Naive B cell (primary cell): Measurements from ENCODE around the gene PRDX6. TPM values are rescaled to one million over a fixed set of nuclear protein-coding genes. Genes with fewer than 3 reads are reported as not detected.
"Not testable (repeated sequence)": the region's sequence is repeated elsewhere in the genome, so short reads cannot be mapped to it uniquely, and the experiment has no call there.

ENCODE experiments used
- ATAC-seq, 2 donors: fragments of 150-1000 bp; cut with Tn5 transposase; 2 replicates each; pipeline ENCODE4 v1.10.0; 2021; ENCODE audit warnings: low read depth in 2 of 2, mild to moderate bottlenecking in 2 of 2, moderate library complexity in 2 of 2
- DNase-seq: peaks from one replicate; pipeline ENCODE4 v3.0.0; 2022
- H3K27ac Mint-ChIP-seq, 6 donors: one replicate each; pipeline ENCODE4 v1.8.0; 2020 to 2022; ENCODE audit warnings: mild to moderate bottlenecking in 6 of 6, mixed read lengths in 6 of 6, moderate library complexity in 5 of 6, inconsistent platforms in 2 of 6
- H3K27me3 Mint-ChIP-seq, 3 donors: one replicate each; pipeline ENCODE4 v1.8.0; 2021 to 2022; ENCODE audit warnings: mixed read lengths in 3 of 3, mild to moderate bottlenecking in 1 of 3
- H3K36me3 Mint-ChIP-seq, 2 donors: one replicate each; pipeline ENCODE4 v1.8.0; 2020 to 2022; ENCODE audit warnings: mixed read lengths in 2 of 2, inconsistent platforms in 1 of 2, mild to moderate bottlenecking in 1 of 2
- H3K4me1 Mint-ChIP-seq, 3 donors: one replicate each; pipeline ENCODE4 v1.8.0; 2020 to 2022; ENCODE audit warnings: mixed read lengths in 3 of 3, inconsistent platforms in 1 of 3, mild to moderate bottlenecking in 1 of 3, moderate library complexity in 1 of 3
- H3K4me3 Mint-ChIP-seq, 8 donors: one replicate each; pipeline ENCODE4 v1.8.0; 2020 to 2022; ENCODE audit warnings: mild to moderate bottlenecking in 8 of 8, mixed read lengths in 8 of 8, moderate library complexity in 8 of 8, inconsistent platforms in 2 of 8
- H3K9me3 Mint-ChIP-seq, 7 donors: one replicate each; pipeline ENCODE4 v1.8.0; 2020 to 2022; ENCODE audit warnings: mixed read lengths in 7 of 7, mild to moderate bottlenecking in 5 of 7, inconsistent platforms in 2 of 7, moderate library complexity in 1 of 7
- polyA plus RNA-seq, 6 donors: library from polyadenylated mRNA; unstranded; fragments of 300-500 nt; fragmentation: Illumina TruSeq; gene quantifications; one replicate each; pipeline ENCODE4 v1.2.3, GENCODE V29; 2021; ENCODE audit warnings: low read depth in 6 of 6

The PRDX6 gene
- polyA plus RNA-seq, 6 donors from 2014 or later, result 93.7 to 143 (median 118) TPM

DNA sequence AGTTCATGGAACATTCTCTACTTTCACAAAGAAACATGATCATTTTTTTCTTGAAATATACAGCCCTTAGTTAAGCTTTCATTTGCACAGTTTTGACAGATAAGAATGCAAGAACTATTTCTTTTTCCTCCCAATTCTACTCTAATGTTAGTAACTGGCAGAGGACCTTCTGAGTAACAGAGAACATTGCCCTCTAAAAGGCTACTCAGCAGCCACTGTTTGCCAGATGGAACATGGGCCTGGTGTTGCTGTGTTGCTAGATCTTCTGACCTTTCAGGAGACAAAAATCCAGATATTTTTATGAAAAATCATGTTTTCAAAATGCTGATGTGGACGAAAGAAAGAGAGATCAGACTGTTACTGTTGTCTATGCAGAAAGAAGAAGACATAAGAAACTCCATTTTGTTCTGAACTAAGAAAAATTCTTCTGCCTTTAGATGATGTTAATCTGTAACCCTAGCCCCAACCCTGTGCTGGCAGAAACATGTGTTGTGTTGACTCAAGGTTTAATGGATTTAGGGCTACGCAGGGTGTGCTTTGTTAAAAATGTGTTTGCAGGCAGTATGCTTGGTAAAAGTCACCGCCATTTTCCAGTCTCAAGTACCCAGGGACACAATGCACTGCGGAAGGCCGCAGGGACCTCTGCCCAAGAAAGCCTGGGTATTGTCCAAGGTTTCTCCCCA lies 2.9 kb upstream of the PRDX6 start:
- H3K9me3 Mint-ChIP-seq, result peaks cover 4 to 27% (median 17%) of the 10 kb centered on the region in 7 donors

DNA sequence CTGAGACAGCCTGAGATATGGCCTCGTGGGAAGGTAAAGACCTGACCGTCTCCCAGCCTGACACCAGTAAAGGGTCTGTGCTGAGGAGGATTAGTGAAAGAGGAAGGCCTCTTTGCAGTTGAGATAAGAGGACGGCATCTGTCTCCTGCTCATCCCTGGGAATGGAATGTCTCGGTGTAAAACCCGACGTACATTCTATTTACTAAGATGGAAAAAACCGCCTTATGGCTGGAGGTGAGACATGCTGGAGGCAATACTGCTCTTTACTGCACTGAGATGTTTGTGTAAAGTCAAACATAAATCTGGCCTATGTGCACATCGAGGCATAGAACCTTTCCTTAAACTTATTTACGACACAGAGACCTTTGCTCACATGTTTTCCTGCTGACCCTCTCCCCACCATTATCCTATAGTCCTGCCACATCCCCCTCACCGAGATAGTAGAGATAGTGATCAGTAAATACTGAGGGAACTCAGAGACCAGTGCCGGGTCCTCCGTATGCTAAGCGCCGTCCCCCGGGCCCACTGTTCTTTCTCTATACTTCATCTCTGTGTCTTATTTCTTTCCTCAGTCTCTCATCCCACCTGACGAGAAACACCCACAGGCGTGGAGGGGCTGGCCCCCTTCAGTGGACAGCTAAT lies 2.2 kb upstream of the PRDX6 start:
- not testable (repeated sequence) for ATAC-seq, H3K27me3 Mint-ChIP-seq
- H3K9me3 Mint-ChIP-seq, result peaks cover 3 to 21% (median 13%) of the 10 kb centered on the region in 7 donors

More for the DNA sequence above, 2.9 kb upstream of the PRDX6 start:
- peaks cover 26 to 38% (median 33%) of the 10 kb centered on the region in 3 donors for H3K4me1 Mint-ChIP-seq
- DNase-seq (no peak), ATAC-seq (no peak)
- no peaks in the 10 kb centered on the region for H3K27me3 Mint-ChIP-seq
- peaks cover 17 to 18% of the 10 kb centered on the region in 2 donors for H3K36me3 Mint-ChIP-seq
- peak overlapping the region in 2 of 6 donors; percentile 69 to 94 for H3K27ac Mint-ChIP-seq
- H3K4me3 Mint-ChIP-seq, result peak overlapping the region in 1 of 8 donors; percentile 77

DNA sequence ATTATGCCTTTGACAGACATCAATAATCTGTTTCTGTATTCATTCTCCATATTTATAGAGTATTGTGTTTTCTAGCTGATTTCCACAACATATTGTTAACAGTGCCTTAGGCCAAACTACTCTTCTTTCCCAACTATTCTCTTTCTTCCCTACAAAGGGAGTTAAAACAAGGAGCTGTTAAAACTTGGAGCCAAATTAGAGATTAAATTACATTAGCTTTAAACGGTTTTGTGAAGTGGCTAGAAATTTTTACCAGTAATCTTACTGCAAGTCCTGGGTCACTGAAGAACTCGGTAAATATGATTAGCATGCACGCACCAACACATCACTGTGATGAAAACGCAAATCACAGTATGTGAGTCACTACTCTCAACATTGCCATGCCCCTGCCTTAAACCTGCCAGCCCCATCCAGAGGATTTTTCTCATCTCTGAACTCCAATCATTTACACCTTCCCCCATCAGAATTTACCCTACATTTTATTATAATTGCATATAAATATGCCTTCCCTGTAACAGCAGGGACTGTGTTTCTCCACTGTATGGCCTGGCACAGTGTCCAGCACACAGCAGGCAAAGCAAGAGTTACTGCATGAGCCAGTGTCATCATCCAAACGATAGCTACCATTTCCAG lies 1.5 kb upstream of the PRDX6 start:
- peaks cover 0 to 13% (median 6%) of the 10 kb centered on the region in 7 donors for H3K9me3 Mint-ChIP-seq
- H3K4me1 Mint-ChIP-seq, result peaks cover 36 to 44% (median 42%) of the 10 kb centered on the region in 3 donors
- H3K27ac Mint-ChIP-seq, result peak overlapping the region in 4 of 6 donors; percentile 65 to 96 (median 92)
- peaks cover 9% of the 10 kb centered on the region in 2 donors for H3K36me3 Mint-ChIP-seq
- no peak for DNase-seq
- no peak for ATAC-seq
- H3K27me3 Mint-ChIP-seq, result no peaks in the 10 kb centered on the region
- peak overlapping the region in 7 of 8 donors; percentile 27 to 97 (median 93) for H3K4me3 Mint-ChIP-seq

More for the DNA sequence above, 2.2 kb upstream of the PRDX6 start:
- Mint-ChIP-seq H3K4me1 (peaks cover 32 to 42% (median 40%) of the 10 kb centered on the region in 3 donors), H3K27ac (peak overlapping the region in 4 of 6 donors; percentile 39 to 92 (median 57)), H3K36me3 (peaks cover 14 to 15% of the 10 kb centered on the region in 2 donors), H3K4me3 (peak overlapping the region in 5 of 8 donors; percentile 5 to 77 (median 53))
- DNase-seq, result not testable (repeated sequence)

DNA sequence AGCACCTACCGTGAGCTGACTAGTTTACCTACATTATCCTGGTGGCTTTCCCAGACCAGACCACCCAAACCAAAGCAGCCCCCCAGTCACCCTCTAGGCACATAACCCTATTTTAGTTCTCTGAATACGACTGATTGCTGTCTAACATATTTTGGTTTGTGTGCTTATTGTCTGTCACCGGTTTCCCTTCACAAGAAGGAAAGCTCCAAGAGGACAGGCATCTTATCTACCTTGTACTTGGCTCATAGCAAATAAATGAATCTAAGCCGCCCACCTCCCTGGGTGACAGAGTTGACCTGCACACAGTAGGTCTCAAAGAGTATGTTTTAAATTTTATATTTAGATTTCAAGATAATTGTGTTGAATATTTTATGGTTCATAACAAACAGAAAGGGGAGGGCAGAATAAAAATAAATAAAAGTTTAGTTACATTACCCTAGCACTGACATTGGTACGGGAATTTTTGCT lies 904 bp upstream of the PRDX6 start:
- DNase-seq (no peak), ATAC-seq (no peak)
- Mint-ChIP-seq H3K9me3 (peaks cover 0 to 10% (median 6%) of the 10 kb centered on the region in 7 donors), H3K36me3 (peaks cover 9 to 10% of the 10 kb centered on the region in 2 donors), H3K4me3 (peak overlapping the region; percentile 89 to 97 (median 94)), H3K27ac (peak overlapping the region in 4 of 6 donors; percentile 87 to 96 (median 94)), H3K27me3 (no peaks in the 10 kb centered on the region), H3K4me1 (peaks cover 36 to 44% (median 42%) of the 10 kb centered on the region in 3 donors)

DNA sequence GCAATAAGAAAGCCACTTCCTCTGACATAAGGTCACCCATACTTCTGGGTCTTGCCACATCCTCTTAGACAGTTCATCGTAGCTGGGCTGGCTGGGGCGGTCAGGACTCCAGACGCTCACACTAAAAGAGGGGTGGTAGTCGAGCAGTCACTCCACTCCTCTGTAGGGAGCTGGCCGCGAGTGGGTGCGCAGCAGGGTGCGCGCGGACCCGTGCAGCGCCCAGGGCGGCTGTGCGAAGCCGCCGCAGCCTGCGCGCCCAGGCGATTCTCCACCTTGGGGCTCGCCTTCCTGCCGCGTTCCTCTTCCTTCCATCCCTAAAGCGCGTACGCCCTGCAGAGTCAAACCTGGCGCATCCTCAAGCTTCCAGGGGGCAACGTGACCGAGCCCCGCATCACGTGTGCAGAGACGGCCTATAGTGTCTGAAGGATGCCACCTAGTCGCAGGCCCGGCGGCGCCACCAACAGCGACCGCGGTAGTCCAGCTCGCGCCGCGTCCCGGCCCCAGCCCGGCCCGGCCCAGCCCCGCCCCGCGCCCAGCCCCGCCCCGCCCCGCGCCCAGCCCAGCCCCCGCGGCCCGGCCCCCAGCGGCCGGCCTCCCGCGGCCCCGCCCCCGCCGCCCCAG lies 360 bp upstream of the PRDX6 start:
- peak overlapping the region; percentile 83 to 96 (median 92) for H3K27ac Mint-ChIP-seq
- peaks cover 0 to 5% (median 1%) of the 10 kb centered on the region in 7 donors for H3K9me3 Mint-ChIP-seq
- DNase-seq (peak; percentile 80), ATAC-seq (peak; percentile 89 to 91)
- peaks cover 10% of the 10 kb centered on the region in 2 donors for H3K36me3 Mint-ChIP-seq
- peak overlapping the region; percentile 89 to 97 (median 94) for H3K4me3 Mint-ChIP-seq
- peaks cover 39 to 44% (median 42%) of the 10 kb centered on the region in 3 donors for H3K4me1 Mint-ChIP-seq
- no peaks in the 10 kb centered on the region for H3K27me3 Mint-ChIP-seq

DNA sequence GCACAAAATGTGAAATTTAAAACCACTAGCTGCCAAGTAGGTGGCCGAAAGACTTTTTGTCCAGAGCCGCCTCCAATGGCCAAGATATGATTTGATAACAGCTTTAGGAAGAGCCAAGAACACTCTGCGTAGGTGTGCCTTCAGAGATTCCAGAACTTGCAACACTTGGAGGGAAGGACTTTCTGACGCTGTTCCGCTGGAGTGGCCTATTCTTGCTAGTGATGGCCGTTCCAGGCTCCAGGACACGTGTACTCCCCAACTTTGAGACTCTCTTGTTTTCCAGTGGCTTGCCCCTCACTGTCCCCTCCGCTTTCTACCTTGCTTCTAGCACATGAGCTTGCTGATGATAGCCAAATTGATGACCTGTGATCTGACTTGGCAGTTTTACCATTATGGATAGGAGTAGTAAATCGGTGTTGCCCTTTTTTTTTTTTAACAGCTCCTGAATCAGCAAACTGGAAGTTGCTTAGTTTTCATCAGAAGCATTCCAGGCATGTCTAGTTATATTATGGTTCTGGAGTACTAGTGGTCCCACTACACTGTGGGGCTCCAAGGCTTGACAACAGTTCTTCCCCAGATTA lies 1.0 kb downstream of the PRDX6 start:
- H3K27me3 Mint-ChIP-seq, result no peaks in the 10 kb centered on the region
- H3K9me3 Mint-ChIP-seq, result no peaks in the 10 kb centered on the region
- peaks cover 13 to 16% of the 10 kb centered on the region in 2 donors for H3K36me3 Mint-ChIP-seq
- H3K4me1 Mint-ChIP-seq, result peaks cover 40 to 44% (median 42%) of the 10 kb centered on the region in 3 donors
- H3K4me3 Mint-ChIP-seq, result peak overlapping the region; percentile 88 to 95 (median 92)
- H3K27ac Mint-ChIP-seq, result peak overlapping the region in 3 of 6 donors; percentile 70 to 90 (median 80)
- ATAC-seq, result no peak
- no peak for DNase-seq

DNA sequence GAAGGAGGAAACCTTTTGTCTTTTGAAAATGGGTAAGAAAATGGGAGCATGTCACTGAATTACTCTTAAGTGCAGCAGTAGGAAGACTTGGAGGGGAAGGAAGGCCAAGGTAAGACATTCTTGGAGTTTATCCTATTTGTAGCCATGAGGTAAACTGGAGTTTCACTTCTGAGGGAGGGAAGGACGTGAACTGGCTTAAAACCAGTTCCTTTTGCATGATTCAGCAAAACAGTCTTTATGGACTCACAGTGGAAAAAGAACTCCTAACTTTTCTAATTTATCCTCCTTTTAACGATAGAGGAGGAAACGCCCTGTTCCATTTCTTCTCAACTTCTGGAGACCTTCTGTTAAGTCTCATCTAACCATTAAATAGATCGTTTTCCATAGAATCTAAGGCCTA lies 2.5 kb downstream of the PRDX6 start:
- Mint-ChIP-seq H3K27ac (peak overlapping the region in 2 of 6 donors; percentile 25 to 49), H3K36me3 (peaks cover 18 to 22% of the 10 kb centered on the region in 2 donors), H3K4me3 (peak overlapping the region in 1 of 8 donors; percentile 89), H3K9me3 (no peaks in the 10 kb centered on the region), H3K4me1 (peaks cover 33 to 36% (median 35%) of the 10 kb centered on the region in 3 donors), H3K27me3 (no peaks in the 10 kb centered on the region)
- DNase-seq (no peak), ATAC-seq (no peak)

DNA sequence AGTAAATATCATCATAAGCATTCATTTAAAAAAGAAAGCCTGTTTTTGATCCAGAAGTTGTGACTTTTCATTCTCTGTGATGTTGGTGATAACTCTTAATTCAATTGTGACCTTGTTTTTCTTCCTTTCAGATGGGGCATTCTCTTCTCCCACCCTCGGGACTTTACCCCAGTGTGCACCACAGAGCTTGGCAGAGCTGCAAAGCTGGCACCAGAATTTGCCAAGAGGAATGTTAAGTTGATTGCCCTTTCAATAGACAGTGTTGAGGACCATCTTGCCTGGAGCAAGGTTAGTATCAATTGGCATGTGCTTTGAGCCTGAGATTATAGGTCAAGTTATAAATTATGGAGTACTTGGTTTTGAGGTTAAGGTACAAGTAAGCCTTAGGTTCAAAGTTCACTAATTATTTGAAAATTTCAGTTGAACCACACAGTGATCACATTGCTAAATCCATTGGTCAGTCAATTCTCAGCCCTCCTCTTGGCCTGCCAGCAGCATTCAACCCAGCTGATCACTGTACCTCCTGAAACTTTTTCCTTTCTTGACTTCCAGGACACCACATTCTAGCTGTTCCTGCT lies 4.1 kb downstream of the PRDX6 start:
- Mint-ChIP-seq H3K27me3 (no peaks in the 10 kb centered on the region), H3K4me3 (peak overlapping the region in 1 of 8 donors; percentile 75), H3K9me3 (no peaks in the 10 kb centered on the region), H3K4me1 (peaks cover 20 to 29% (median 21%) of the 10 kb centered on the region in 3 donors), H3K27ac (peak overlapping the region in 1 of 6 donors; percentile 60), H3K36me3 (peaks cover 32 to 36% of the 10 kb centered on the region in 2 donors)
- ATAC-seq (no peak), DNase-seq (no peak)

DNA sequence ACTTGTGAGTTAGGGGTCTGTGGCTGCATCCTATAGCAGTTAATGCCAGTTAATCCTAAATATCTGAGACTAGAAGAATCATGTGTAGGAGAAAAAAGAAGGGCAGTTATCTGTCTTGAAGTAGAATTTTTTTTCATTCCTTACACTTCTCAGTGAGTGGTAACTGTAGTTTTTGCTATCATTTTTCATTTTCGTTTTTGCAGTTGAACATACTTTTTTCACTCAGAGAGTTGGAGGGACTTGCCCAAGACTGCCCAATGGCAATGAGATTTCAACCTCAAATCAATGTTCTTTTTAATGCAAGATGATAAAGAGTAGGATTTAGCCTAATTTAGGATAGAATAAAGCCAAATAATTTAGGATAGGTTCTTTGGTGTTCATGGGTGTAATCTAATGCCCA lies 5.5 kb downstream of the PRDX6 start:
- Mint-ChIP-seq H3K4me3 (no peak overlapping the region), H3K27me3 (no peaks in the 10 kb centered on the region), H3K9me3 (no peaks in the 10 kb centered on the region), H3K36me3 (peaks cover 43 to 50% of the 10 kb centered on the region in 2 donors), H3K27ac (no peak overlapping the region), H3K4me1 (peaks cover 17 to 25% (median 19%) of the 10 kb centered on the region in 3 donors)
- ATAC-seq, result no peak
- no peak for DNase-seq

DNA sequence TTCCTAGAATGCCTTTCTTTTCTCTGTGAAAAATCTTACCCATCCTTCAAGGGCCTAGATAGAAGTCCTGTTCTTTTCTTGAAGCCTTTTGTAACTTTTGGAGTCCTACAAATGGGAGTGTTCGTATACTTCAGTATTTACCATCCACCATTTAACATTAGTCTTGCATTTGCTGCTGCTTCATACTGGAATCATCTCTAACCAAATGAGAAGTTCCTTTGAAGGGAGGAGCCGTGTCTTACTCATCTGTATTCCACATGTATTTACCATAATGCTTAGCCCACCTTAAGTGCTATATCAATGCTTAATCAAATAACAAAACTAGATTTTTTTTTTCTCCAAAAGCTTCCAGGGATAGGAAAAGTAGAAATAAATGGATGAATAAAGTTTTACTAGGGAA lies 7.1 kb downstream of the PRDX6 start:
- Mint-ChIP-seq H3K27me3 (no peaks in the 10 kb centered on the region), H3K9me3 (no peaks in the 10 kb centered on the region), H3K4me3 (no peak overlapping the region), H3K27ac (peak overlapping the region in 1 of 6 donors; percentile 28), H3K4me1 (peaks cover 3 to 14% (median 10%) of the 10 kb centered on the region in 3 donors), H3K36me3 (peaks cover 43 to 66% of the 10 kb centered on the region in 2 donors)
- DNase-seq (no peak), ATAC-seq (no peak)

DNA sequence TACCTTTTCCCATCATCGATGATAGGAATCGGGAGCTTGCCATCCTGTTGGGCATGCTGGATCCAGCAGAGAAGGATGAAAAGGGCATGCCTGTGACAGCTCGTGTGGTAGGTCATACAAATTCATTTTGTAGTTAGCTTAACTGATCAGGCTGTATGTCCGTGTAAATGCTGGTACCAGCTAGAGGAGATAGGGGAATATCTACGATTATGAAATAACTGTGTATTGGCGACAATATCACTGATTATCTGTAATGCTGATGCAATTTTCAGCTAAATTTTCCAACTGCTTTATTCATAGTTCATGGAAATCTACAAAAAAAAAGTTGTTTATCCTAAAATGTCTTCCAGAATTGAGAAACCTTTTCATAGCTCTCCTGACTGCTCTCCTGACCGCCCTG lies 8.3 kb downstream of the PRDX6 start:
- Mint-ChIP-seq H3K27me3 (no peaks in the 10 kb centered on the region), H3K36me3 (peaks cover 43 to 70% of the 10 kb centered on the region in 2 donors), H3K9me3 (no peaks in the 10 kb centered on the region), H3K4me3 (no peak overlapping the region), H3K4me1 (peaks cover 0 to 4% (median 0%) of the 10 kb centered on the region in 3 donors), H3K27ac (peak overlapping the region in 1 of 6 donors; percentile 39)
- DNase-seq (no peak), ATAC-seq (no peak)

DNA sequence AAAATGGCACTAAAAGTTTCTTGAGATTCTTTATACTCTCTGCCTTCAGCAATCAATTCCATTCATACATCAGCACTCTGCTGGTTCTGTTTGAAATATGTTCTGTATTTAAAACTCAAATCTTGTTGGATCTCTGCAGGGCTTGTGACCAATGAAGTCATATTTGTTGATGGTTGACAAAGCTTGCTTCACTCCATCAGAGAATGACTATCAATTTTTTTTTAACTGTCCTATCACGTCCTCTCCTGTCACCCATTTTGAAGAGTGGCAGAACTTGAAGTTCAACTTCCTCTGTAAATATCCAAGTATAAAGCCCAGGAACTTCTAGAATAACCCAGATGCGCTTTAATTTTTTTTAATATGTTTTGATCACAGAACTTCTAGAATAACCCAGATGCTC lies 10.9 kb downstream of the PRDX6 start:
- ATAC-seq (no peak), DNase-seq (no peak)
- H3K4me3 Mint-ChIP-seq, result no peak overlapping the region
- peaks cover 0 to 2% (median 0%) of the 10 kb centered on the region in 7 donors for H3K9me3 Mint-ChIP-seq
- no peaks in the 10 kb centered on the region for H3K27me3 Mint-ChIP-seq
- H3K36me3 Mint-ChIP-seq, result peaks cover 30 to 54% of the 10 kb centered on the region in 2 donors
- H3K27ac Mint-ChIP-seq, result peak overlapping the region in 1 of 6 donors; percentile 4
- no peaks in the 10 kb centered on the region for H3K4me1 Mint-ChIP-seq
